RCC 7860 (cell line): ENCODE measurements around the gene FMC1.
"Not testable (repeated sequence)": the region's sequence is repeated elsewhere in the genome, so short reads cannot be mapped to it uniquely, and the experiment has no call there.

Experiments used
- DNase-seq: peaks from one replicate; pipeline ENCODE4 v3.0.0-alpha.2; 2015; ENCODE audit warnings: low spot score
- FAIRE-seq: peaks from 2 replicates; lab custom pipeline; 2012; peaks lifted over from hg19 to GRCh38; lab: Jason Lieb, UNC

The FMC1 gene

DNA sequence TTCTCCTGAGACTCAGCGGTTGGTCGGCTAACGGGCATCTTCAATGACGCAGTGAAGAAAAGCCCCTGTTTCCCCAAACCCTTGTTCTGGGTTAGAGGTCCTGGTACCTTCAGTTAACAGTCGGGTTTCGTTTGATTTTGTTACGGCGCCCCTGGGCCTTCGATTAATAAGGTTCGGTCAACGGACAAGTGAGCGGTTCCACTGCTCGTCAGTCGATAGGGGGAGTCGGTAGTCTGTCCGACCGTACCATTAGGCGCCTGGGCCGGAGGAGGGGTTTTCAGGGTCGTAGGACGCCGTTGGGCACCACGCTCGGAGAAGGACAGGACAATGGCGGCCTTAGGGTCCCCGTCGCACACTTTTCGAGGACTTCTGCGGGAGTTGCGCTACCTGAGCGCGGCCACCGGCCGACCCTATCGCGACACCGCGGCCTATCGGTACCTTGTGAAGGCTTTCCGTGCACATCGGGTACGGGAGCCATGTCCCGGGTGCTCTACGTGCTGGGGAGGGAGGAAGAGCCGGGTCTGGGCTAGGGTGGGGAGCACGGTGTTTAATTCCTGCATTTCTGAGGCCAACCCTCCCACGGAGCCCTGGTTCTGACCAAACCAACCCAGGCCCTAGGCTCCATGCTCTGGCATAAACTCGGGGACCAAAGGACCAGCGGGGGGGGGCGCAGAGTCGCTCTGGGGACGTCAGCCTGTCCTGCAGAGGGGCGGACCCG lies at the start of gene FMC1:
Gene FMC1, plus strand, starts transcription at position 280 of the 718 bp plus-strand sequence. Its CDS starts 48 bp downstream, at position 328.
- FAIRE-seq (peak; percentile 71), DNase-seq (peak; percentile 87)

DNA sequence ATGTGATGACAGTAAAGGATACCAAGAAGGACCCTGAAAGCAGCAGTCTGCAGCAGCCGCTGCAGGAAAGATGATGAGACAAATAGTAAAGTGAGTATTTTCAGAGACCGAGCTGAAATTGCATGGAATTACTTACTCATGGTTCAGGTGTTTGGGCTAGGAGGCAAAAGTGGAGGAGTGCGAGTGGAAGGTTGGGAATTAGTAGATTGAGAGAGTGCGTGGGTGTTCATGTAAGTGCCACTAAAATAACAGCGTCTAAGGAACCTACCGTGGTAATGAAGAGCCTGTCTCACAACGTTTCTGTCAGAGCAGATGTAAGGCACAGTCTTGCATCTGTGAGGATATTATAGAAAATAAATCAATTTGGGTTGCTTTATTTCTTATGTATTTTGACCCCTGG lies 48.3 kb upstream of the FMC1 start:
- DNase-seq (no peak), FAIRE-seq (no peak)

- FAIRE-seq: no peak
These were observed 47.6 kb upstream of the FMC1 start for GRCh38 chr7:139293534-139293933.

GRCh38 chr7:139294241-139294640 lies 46.9 kb upstream of the FMC1 start:
- FAIRE-seq: no peak
- DNase-seq: no peak

More at GRCh38 chr7:139293534-139293933, 47.6 kb upstream of the FMC1 start:
- no peak for DNase-seq

- DNase-seq (peak; percentile 57), FAIRE-seq (peak; percentile 78)
These were observed 46.1 kb upstream of the FMC1 start for GRCh38 chr7:139294951-139295575.

GRCh38 chr7:139297795-139298194 lies 43.3 kb upstream of the FMC1 start:
- DNase-seq: no peak
- no peak for FAIRE-seq

DNA sequence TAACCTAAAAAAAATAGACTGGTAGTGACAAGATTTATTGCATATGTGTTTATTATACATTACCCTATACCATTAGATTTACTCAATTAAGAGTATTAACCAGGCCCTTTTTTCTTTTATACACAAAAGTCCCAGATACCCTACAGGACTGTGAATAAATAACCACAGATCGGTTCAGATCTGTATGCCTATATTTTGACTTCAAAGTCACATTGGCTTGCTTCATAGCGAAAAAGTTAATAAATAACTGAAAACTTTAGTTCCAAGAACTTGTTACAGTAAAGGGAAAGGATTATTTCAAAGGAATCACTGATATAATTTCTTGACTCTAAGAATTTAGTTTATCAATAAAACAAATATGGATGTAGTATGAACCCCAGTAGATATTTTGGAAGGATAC lies 41.8 kb upstream of the FMC1 start:
- peak; percentile 54 for FAIRE-seq
- DNase-seq: no peak

GRCh38 chr7:139300390-139300789 lies 40.7 kb upstream of the FMC1 start:
- DNase-seq: no peak
- FAIRE-seq: no peak

GRCh38 chr7:139304517-139304916 lies 36.6 kb upstream of the FMC1 start:
- DNase-seq (no peak), FAIRE-seq (no peak)

DNA sequence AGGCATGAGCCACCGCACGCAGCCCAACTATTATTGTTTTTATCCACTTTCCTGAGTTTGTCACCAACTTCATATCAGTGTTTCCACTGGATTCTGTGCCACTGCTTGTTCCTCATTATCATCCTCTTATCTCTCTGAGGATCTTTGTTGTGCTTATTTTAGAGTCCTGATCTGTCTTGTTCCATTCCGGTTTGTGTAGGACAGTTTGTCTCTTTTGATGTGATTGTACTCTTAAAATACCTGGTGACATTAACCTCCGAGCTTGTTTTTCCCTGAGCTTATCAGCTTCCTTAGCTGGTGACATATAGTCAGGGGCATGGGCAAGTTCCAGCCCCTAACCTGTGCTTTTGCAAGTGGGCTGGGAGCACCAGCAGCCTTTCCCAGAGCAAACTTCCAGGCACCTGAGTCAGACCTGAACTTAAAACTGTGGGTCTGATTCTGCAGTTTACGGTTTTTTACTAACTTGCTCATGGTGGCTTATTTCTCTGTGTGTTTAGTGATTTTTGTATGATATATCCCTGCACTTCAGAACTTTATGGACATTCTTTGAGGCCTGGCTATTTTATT lies 23.1 kb upstream of the FMC1 start:
- DNase-seq (no peak), FAIRE-seq (no peak)

- DNase-seq (no peak), FAIRE-seq (no peak)
These were observed 19.9 kb upstream of the FMC1 start for GRCh38 chr7:139321071-139321745.

DNA sequence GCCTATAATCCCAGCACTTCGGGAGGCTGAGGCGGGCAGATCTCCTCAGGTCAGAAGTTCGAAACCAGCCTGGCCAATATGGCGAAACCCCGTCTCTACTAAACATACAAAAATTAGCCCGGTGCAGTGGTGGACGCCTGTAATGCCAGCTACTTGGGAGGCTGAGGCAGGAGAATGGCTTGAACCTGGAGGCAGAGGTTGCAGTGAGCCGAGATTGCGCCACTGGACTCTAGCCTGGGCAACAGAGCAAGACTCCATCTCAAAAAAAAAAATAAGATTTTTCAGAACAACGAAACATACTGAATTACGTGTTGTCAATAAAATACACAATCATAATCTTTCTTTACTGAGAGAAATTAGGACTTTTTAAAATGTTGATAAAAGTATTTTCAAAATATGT lies 16.4 kb upstream of the FMC1 start:
- DNase-seq, FAIRE-seq: not testable (repeated sequence)

GRCh38 chr7:139328375-139328774 lies 12.8 kb upstream of the FMC1 start:
- DNase-seq (peak; percentile 17), FAIRE-seq (no peak)

DNA sequence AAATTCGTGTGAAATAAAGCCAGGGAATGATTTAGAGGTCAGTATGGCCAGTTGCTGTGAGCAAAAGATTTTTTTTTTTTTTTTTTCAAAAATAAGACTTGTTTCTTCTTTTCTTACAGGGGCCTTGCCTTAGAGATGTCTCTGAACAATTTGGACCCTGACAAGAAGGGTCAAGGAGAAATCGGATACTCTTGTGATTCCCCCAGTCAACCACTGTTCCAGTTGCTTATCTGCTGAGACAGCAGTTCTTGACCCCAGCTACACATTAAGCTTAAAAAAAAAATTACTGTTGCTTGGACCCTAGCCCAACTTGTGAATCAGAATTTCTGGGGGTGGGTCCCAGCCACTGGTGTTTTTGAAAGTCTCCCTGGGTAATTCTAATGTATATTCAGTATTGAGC lies 12.0 kb upstream of the FMC1 start:
- FAIRE-seq (no peak), DNase-seq (no peak)

- DNase-seq: no peak
- FAIRE-seq: no peak
These were observed 10.7 kb upstream of the FMC1 start for GRCh38 chr7:139330333-139331030.

DNA sequence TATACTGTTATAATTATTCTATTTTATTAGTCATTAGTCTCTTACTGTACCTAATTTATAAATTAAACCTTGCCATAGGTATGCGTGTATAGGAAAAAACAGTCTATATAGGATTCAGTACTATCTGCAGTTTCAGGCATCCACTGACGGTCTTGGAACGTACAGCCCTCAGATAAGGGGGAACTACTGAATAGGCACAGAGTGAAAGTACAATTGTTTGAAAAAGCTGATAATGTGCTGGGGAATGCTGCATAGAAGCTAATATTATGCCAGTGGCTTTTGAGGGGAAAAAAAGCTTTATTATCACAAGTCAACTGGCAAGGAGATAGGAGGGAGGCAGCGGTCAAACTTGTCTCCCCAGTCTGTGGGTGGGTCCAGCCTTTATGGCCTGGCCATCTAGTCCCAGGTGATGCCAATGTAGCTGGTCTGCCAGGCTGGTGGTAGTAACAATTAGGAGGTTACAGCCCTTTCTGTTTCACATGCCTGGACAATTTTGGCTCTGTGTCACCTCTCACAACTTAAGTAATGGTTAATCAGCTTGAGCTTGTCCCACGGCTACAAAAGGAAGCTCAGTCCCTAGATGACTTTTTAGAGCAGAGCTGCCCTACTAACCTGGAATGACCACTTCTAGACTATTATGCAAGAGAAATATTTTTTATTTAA lies 8.3 kb upstream of the FMC1 start:
- FAIRE-seq: no peak

DNA sequence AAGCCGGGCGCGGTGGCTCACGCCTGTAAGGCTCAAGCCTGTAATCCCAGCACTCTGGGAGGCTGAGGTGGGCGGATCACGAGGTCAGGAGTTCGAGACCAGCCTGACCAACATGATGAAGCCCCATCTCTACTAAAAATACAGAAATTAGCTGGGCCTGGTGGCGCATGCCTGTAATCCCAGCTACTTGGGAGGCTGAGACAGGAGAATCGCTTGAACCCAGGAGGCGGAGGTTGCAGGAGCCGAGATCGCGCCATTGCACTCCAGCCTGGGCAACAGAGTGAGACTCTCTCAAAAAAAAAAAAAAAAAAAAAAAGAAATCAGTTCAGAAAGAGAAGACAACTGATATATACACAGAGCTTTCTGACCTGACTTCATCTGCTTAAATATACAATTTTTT lies 7.7 kb upstream of the FMC1 start:
- DNase-seq, FAIRE-seq: not testable (repeated sequence)

More for the DNA sequence above, 8.3 kb upstream of the FMC1 start:
- no peak for DNase-seq

DNA sequence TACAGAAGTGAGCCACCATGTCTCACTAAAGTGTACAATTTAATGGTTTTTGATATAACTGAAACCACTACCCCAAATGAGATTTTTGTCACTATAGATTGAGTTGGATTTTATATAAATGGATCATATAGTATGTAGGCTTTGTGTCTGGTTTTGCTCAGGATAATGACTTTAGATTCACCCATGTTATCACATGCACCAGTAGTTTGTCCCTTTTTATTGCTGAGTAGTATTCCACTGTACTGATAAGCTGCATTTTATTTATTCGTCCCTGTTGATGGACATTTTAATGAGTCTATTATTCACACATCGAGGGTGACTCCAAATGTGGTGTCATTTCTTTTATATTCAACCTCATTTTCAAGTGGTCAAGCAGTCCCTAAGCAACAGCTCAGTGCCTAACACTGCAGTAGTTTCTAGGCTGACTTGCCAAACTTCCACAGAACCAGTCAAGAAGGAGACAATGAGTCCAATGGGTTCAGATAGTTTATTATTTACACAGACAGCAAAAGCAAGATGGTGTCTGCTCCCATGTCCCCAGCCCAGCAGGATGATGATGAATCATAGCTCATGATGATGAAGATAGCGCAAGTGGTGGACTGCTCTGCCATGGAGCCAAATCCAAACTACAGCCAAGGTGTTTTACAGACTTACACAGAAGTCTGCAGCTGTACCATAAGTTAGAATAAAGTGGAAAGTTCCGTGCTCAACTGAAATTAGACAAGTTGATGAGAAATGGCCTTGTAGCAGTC lies 6.6 kb upstream of the FMC1 start:
- FAIRE-seq (no peak), DNase-seq (no peak)

DNA sequence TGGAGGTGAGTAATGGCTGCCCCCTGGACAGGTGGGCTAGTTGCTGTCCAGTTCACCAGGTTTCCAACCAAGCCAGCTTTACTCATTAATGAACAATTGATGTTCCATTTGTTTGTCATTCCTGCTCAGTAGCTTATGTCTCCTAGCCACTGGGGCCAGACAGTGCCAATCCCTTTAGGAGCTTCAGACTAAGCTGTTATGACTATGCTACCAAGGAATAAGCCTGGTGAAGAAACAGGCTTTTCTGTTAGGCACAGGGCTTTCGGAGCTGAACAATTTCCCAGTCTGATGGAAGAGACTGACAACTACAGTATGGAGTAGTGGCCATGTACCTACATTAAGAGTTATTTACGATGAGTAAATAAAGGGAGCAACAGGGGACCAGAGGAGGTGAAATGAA lies 2.1 kb upstream of the FMC1 start:
- DNase-seq (no peak), FAIRE-seq (no peak)

DNA sequence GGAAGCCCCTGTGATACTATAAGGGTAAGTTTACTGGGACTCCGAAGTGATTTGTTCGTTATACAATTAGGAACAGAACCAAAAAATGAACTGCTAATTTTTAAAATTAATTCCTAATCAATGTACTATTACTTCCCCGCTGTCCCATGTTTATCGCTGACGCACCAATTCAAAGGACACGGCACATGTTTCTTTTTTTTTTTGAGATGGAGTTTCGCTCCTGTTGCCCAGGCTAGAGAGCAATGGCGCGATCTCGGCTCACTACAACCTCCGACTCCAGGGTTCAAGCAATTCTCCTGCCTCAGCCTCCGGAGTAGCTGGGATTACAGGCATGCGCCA lies 1.5 kb upstream of the FMC1 start:
- DNase-seq (no peak), FAIRE-seq (no peak)
